HG03442 (cell line): ENCODE data around the gene HPGDS.

Source experiments
- ATAC-seq: cut with Tn5 transposase; IDR thresholded peaks from one replicate; pipeline ENCODE4 v1.9.1; 2021; ENCODE audit warnings: mild to moderate bottlenecking, moderate library complexity; ENCODE audit not compliant: unreplicated experiment

Gene HPGDS

DNA sequence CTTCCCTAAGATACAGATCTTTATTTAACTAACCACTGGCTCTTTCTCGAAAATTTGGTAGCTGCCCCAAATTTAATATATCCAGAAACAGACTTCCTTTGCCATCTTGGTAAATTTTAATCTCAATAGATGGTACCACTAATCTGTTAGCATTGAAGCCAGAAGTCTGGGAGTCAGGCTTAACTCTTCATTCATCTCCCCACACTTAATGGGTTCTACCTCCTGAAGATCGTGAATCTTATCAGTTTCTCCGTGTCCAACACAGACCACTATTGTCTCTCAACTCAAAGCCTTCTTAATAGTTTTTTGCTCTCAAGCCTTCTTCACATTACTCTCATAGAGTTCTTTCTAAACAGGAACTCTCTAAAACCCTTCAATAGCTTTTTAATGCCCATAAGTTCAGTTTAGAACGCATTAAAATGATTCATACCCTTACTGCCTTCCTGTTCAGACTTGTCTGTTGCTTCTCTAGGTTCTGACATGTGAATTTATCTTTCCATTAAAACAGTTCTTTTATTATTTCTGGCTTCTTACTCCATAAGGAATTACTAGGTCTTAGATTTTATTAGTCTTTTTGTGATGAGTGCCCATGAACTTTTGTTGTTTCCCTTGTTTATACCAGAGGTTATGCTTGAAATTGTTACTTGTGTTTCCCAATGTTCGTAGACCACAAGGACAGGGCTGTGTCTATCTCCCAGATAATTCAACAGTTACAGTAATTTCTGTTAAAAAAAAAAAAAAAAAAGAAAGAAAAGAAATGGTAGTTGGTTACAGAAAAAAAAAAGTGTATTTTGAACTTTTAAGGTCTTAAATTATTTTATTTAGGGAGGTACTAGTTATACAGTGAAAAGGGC, 80.2 kb downstream of the HPGDS start:
- ATAC-seq = no peak

DNA sequence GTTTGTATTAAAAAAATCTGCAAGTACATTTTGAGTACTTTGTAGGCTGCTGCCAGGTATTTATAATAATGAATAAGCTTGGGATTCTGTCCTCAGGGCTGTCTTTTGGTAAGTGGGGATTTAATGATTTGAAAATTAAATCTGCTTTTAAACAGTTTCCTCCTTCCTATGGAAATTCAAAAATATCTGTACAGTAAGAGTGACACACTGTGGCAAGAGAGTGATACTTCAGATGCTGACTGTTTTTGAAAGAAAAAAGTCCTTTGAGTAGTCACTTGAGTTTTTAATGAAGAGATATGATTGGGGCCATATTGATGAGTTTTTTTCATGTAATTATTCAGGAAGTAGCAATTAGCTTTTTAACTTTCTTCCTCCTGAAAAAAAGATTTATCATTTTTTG, 85.8 kb downstream of the HPGDS start:
- no peak for ATAC-seq

DNA sequence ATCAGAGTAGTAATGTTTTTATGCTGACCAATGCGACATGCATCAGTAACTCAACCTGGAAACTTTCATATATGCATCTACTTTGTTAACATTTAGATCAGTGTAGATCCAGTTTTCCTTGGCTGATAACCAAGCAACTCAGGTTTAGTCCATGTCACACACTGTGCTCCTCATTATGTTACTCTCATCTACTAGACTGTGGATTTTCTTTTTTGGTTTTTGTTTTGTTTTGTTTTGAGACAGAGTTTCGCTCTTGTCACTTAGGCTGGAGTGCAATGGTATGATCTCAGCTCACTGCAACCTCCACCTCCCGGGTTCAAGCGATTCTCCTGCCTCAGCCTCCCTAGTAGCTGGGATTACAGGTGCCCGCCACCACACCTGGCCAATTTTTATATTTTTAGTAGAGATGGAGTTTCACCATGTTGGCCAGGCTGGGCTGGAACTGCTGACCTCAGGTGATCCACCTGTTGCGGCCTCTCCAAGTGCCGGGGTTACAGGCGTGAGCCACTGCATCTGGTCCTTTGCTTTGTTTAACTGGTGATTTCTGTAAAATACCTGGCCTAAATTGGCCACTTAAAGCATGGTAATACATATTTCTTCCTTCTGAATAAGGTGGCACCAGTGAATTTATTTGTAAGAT, 86.4 kb downstream of the HPGDS start:
- no peak for ATAC-seq

DNA sequence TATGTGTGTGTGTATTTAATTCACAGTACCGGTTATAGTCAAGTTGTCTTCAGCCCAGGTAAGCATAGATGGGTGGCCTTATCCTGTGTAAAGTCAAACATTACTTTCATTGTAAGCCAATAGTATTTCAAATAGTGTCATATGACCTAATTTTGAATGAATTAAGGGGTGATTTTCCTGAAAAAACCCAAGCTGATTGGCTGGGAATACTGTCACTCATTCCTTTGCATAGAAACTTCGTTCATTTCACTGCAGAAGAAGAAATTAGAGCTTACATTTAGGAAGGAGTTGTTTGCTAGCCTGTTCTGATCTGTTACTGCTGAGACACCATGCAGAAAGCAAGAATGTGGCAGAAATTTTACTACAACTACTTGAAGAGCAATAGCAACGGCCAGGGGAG, 89.6 kb downstream of the HPGDS start:
- ATAC-seq = no peak

DNA sequence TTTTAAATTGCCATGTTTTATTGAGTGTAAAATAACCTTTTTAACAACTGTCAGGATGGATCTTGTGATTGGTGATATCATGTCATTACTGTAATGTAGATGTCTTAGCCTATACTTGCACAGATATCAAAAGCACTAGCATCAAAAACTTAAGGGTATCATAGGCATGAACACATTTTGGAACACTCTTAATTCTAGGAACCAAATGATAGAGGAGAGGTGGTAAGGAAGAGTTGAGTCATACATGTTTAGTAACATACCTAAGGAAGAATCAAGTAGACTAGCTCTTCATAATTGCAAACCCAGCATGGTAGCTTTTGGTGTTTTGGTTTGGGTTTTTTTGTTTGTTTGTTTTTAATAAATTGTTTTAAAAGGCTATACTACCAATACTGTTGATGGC, 91.5 kb downstream of the HPGDS start:
- ATAC-seq = no peak
